ENCODE measurements around the gene BRCA1.
A peak's percentile ranks its signal among the peaks of the same experiment; 100 is the strongest.
"Not testable (repeated sequence)": the region's sequence is repeated elsewhere in the genome, so short reads cannot be mapped to it uniquely, and the experiment has no call there.

The BRCA1 gene

GRCh38 chr17:43125967-43126910 lies 1.1 kb upstream of the BRCA1 start:
- TF ChIP-seq CTCF (IDR thresholded peaks at IDR 0.05; ENCODE audit: low read depth, low read length, missing control alignments): no peak
- DNase-seq (ENCODE audit: low read depth): no peak
- H3K4me3 ChIP-seq (ENCODE audit: low read depth, low read length): peak overlapping the region; percentile 70

GRCh38 chr17:43118679-43119615 lies 6.2 kb downstream of the BRCA1 start:
- DNase-seq (ENCODE audit: low read depth): no peak
- no peak overlapping the region for H3K4me3 ChIP-seq (ENCODE audit: low read depth, low read length)
- no peak for TF ChIP-seq CTCF (IDR thresholded peaks at IDR 0.05; ENCODE audit: low read depth, low read length, missing control alignments)

GRCh38 chr17:43114151-43114552 lies 11.0 kb downstream of the BRCA1 start:
- TF ChIP-seq CTCF (IDR thresholded peaks at IDR 0.05; ENCODE audit: low read depth, low read length, missing control alignments): no peak
- DNase-seq (ENCODE audit: low read depth): no peak
- H3K4me3 ChIP-seq (ENCODE audit: low read depth, low read length): no peak overlapping the region

GRCh38 chr17:43106552-43106951 lies 18.6 kb downstream of the BRCA1 start:
- TF ChIP-seq CTCF (IDR thresholded peaks at IDR 0.05; ENCODE audit: low read depth, low read length, missing control alignments): no peak
- H3K4me3 ChIP-seq (ENCODE audit: low read depth, low read length): no peak overlapping the region
- no peak for DNase-seq (ENCODE audit: low read depth)

GRCh38 chr17:43105146-43105545 lies 20.0 kb downstream of the BRCA1 start:
- no peak for TF ChIP-seq CTCF (IDR thresholded peaks at IDR 0.05; ENCODE audit: low read depth, low read length, missing control alignments)
- H3K4me3 ChIP-seq (ENCODE audit: low read depth, low read length): no peak overlapping the region
- DNase-seq (ENCODE audit: low read depth): no peak

GRCh38 chr17:43104665-43105064 lies 20.5 kb downstream of the BRCA1 start:
- TF ChIP-seq CTCF (IDR thresholded peaks at IDR 0.05; ENCODE audit: low read depth, low read length, missing control alignments): no peak
- no peak for DNase-seq (ENCODE audit: low read depth)
- H3K4me3 ChIP-seq (ENCODE audit: low read depth, low read length): no peak overlapping the region

- not testable (repeated sequence) for H3K4me3 ChIP-seq (ENCODE audit: low read depth, low read length); DNase-seq (ENCODE audit: low read depth)
Measured at GRCh38 chr17:43095364-43095763, 29.8 kb downstream of the BRCA1 start.

All from GM12864 (cell line).